Stimulated activated CD4-positive, alpha-beta T cell treated with anti-CD3 and anti-CD28 coated beads, Interleukin-2, amount 100 ng/mL, for 48 hours (primary cell): ENCODE data around the gene FAM89B.
A peak's percentile ranks its signal among the peaks of the same experiment; 100 is the strongest.

Experiments
- DNase-seq, 2 donors: peaks; one replicate each; pipeline ENCODE4 v3.0.0-alpha.2; 2020

The FAM89B gene

GRCh38 chr11:65575568-65576231 is 3.4 kb downstream of the FAM89B start, which contains the start of gene EHBP1L1:
EHBP1L1 (plus strand) TSS chr11:65576053; CDS start chr11:65576303, 250 bp downstream.
- peak; percentile 61 to 73 for DNase-seq

GRCh38 chr11:65576232-65576866 is 4.0 kb downstream of the FAM89B start:
- DNase-seq: no peak

- no peak for DNase-seq
Measured at GRCh38 chr11:65576867-65577755, 4.8 kb downstream of the FAM89B start.

GRCh38 chr11:65577756-65578109 is 5.4 kb downstream of the FAM89B start:
- DNase-seq: no peak

GRCh38 chr11:65578134-65578533 is 5.8 kb downstream of the FAM89B start:
- no peak for DNase-seq

GRCh38 chr11:65578667-65579066 is 6.3 kb downstream of the FAM89B start:
- no peak for DNase-seq

GRCh38 chr11:65579291-65579690 is 7.0 kb downstream of the FAM89B start:
- DNase-seq: no peak

- no peak for DNase-seq
Measured at GRCh38 chr11:65580031-65580692, 7.8 kb downstream of the FAM89B start.

- DNase-seq: no peak
Measured at GRCh38 chr11:65580756-65581155, 8.4 kb downstream of the FAM89B start.

- DNase-seq: no peak
Measured at GRCh38 chr11:65581928-65582327, 9.6 kb downstream of the FAM89B start.

- DNase-seq: no peak
Measured at GRCh38 chr11:65583589-65583988, 11.3 kb downstream of the FAM89B start.

- DNase-seq: no peak
Measured at GRCh38 chr11:65584106-65584505, 11.8 kb downstream of the FAM89B start.

- no peak for DNase-seq
Measured at GRCh38 chr11:65584723-65585171, 12.4 kb downstream of the FAM89B start.

- DNase-seq: no peak
Measured at GRCh38 chr11:65585396-65586246, 13.3 kb downstream of the FAM89B start.

- DNase-seq: no peak
Measured at GRCh38 chr11:65586247-65586630, 13.9 kb downstream of the FAM89B start.

- no peak for DNase-seq
Measured at GRCh38 chr11:65586676-65587075, 14.3 kb downstream of the FAM89B start.

- DNase-seq: peak; percentile 70 to 71
Measured at GRCh38 chr11:65588199-65589054, 16.1 kb downstream of the FAM89B start.

- no peak for DNase-seq
Measured at GRCh38 chr11:65589444-65590239, 17.3 kb downstream of the FAM89B start.

- DNase-seq: no peak
Measured at GRCh38 chr11:65590240-65590738, 18.0 kb downstream of the FAM89B start.
